ENCODE results near the gene RECK.

The RECK gene

DNA sequence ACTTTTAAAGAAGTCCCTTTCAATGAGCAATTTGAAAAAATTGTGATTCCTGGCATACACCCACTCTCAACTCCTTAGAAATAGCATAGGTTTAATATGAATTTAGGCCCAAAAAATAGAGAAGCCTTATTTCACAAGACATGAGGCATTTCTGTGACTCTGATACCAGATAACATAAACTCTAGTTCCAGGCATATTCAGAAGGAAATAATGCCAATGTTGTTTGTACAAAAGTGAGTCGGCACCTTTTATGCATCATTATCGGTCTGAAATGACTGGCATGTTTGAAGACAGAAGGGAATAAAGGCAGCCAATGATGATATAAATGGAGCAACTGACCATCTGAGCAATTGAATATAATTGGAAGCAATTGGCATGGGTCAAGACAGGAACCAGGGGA lies 19.4 kb upstream of the RECK start:
- Mint-ChIP-seq H3K27ac (no peak overlapping the region), H3K36me3 (ENCODE audit: low read depth) (no peaks in the 10 kb centered on the region), H3K4me3 (no peak overlapping the region), H3K9me3 (no peaks in the 10 kb centered on the region), H3K4me1 (no peaks in the 10 kb centered on the region), H3K27me3 (peaks cover 3% of the 10 kb centered on the region)
- no peak for DNase-seq
- ATAC-seq: no peak

DNA sequence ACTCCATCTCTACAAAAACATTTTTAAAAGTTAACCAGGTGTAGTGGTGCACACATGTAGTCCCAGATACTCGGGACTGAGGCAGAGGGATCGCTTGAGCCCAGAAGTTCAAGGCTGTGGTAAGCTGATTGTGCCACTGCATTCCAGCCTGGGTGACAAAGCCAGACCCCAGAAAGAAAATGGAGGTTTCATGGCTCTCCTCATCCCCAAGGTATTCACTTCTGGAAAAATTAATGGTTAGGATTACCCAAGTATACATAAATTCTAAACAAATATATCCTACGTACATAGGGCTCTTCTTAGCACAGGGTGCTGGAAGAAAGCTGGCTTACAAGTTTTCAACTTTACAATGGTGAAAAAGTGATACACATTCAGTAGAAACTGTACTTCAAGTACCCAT lies 18.6 kb upstream of the RECK start:
- Mint-ChIP-seq H3K4me1 (no peaks in the 10 kb centered on the region), H3K36me3 (ENCODE audit: low read depth) (no peaks in the 10 kb centered on the region), H3K9me3 (no peaks in the 10 kb centered on the region), H3K27ac (no peak overlapping the region), H3K27me3 (peaks cover 3% of the 10 kb centered on the region), H3K4me3 (no peak overlapping the region)
- DNase-seq (no peak), ATAC-seq (no peak)

DNA sequence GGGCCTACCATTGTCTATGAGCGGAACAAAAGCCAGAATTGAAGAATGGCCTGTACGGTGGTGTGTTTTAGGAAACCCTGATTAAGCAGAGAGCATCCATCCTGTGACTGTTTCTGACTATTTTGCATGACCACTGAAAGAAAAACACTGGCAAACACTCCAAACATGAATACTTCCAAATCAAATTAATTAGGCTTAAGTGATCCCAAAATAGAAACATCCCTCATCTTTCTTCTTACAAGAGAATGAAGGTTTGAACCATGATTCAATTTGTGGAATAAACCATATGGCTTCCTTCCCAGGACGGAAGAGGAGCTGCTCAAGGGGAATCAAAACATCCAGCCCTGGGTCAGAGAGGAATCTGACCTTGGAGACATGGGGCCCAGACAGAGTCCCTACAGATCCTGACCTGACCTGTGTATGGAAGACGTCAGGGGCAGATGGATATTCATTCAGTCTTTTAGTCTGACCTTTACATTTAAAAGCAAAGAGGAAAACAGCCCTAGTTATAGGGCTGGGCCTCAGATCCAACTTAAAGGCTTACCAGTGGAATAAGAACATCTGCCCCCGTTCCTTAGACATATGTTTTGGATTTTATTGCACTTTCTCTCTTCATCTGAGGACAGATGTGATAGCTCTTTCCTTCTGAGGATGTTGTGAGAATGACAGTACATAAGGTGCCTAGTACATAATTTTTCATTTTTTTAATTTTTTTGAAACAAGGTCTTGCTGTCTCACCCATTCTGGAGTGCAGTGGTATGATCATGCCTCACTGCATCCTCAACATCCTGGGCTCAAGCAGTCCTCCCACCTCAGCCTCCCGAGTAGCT lies 17.6 kb upstream of the RECK start:
- DNase-seq (no peak), ATAC-seq (no peak)
- Mint-ChIP-seq H3K36me3 (ENCODE audit: low read depth) (no peaks in the 10 kb centered on the region), H3K9me3 (no peaks in the 10 kb centered on the region), H3K4me1 (no peaks in the 10 kb centered on the region), H3K27ac (no peak overlapping the region), H3K4me3 (no peak overlapping the region), H3K27me3 (peaks cover 2% of the 10 kb centered on the region)

DNA sequence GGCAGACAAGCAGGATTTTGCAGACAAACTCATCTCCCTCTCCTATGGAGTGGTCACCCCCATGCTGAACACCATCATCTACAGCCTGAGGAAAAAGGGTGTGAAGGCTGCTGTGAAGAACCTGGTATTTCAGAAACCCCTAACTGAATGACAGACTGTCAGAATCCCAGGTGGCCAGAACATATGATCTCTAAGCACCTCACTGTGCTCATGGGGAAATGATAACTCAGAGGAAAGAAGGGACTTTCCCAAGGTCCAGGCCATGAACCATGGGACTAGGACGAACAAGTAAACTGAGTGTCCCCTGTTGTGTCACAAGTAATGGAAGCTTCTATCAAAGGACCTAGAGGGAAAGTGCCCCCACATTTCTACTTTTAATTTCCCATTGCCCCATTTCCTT lies 14.7 kb upstream of the RECK start:
- Mint-ChIP-seq H3K4me3 (no peak overlapping the region), H3K9me3 (no peaks in the 10 kb centered on the region), H3K27ac (no peak overlapping the region), H3K4me1 (no peaks in the 10 kb centered on the region), H3K36me3 (ENCODE audit: low read depth) (no peaks in the 10 kb centered on the region), H3K27me3 (peaks cover 2% of the 10 kb centered on the region)
- ATAC-seq: peak; percentile 43
- no peak for DNase-seq

DNA sequence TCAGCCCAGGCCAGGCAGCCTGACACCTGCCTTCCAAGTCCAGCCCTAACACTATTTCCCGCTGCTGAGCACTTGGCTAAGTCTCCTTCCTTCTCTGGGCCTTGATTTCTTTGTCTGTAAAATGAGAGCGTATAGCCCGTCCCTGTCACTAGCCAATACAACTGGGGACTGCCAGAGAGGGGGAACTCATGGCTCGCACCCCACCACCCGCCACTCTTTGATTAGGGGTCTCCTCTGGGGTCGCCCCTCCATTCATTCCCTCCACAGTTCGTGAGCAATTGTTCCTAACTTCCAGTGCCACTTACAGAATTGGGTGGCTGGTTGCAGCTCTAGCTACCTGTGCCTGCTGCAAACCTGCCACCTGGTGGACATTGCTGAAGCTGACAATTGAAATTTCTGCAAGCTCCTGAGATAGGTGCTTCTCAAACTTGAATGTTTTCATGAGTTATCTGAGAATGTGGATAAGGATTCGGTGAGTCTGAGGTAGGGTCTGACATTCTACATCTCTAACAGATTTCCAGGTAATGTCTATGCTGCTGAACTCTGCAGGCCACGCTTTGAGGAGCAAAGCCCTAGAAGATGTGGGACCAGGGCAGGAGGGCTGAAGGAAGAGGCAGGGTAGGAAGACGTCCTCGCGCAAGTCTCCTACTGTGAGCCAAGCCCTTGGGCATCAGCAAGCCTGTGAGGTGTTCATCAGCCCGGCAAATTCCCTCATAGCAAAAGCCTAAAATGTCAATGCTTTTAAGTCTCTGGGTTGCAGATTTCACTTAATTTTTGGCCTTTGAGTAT lies 13.3 kb upstream of the RECK start:
- Mint-ChIP-seq H3K27me3 (peaks cover 2% of the 10 kb centered on the region), H3K4me3 (no peak overlapping the region), H3K36me3 (ENCODE audit: low read depth) (no peaks in the 10 kb centered on the region), H3K9me3 (no peaks in the 10 kb centered on the region), H3K4me1 (no peaks in the 10 kb centered on the region), H3K27ac (no peak overlapping the region)
- ATAC-seq (peak; percentile 69), DNase-seq (peak; percentile 67)

- no peak overlapping the region for H3K27ac Mint-ChIP-seq
- no peaks in the 10 kb centered on the region for H3K27me3 Mint-ChIP-seq
- no peak overlapping the region for H3K4me3 Mint-ChIP-seq
- peaks cover 2% of the 10 kb centered on the region for H3K4me1 Mint-ChIP-seq
- H3K9me3 Mint-ChIP-seq: no peaks in the 10 kb centered on the region
- no peaks in the 10 kb centered on the region for H3K36me3 Mint-ChIP-seq (ENCODE audit: low read depth)
- no peak for DNase-seq
- ATAC-seq: no peak
These were observed 11.0 kb upstream of the RECK start for GRCh38 chr9:36025746-36026145.

DNA sequence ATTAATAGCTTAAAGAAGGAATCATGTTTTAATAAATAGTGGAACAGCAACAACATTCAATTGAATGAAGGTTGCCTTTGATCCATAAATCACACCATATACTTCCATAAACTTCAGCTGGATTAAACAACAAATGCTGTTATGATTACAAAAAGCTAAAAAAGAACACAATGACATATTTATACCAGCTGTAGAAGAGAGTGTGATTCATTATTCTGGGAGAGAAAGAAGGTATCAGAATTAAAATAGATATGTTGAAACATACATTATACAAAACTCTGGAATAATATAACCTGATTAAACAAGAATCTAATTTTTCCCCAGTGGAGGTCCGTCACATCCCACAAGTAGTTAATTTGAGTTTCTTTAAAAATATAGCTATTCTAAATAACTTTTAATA lies 7.5 kb upstream of the RECK start:
- H3K27me3 Mint-ChIP-seq: no peaks in the 10 kb centered on the region
- H3K36me3 Mint-ChIP-seq (ENCODE audit: low read depth): no peaks in the 10 kb centered on the region
- H3K9me3 Mint-ChIP-seq: no peaks in the 10 kb centered on the region
- H3K4me1 Mint-ChIP-seq: peaks cover 2% of the 10 kb centered on the region
- no peak overlapping the region for H3K4me3 Mint-ChIP-seq
- no peak for ATAC-seq
- no peak for DNase-seq
- H3K27ac Mint-ChIP-seq: no peak overlapping the region

GRCh38 chr9:36029765-36030528 lies 6.8 kb upstream of the RECK start:
- H3K36me3 Mint-ChIP-seq (ENCODE audit: low read depth): no peaks in the 10 kb centered on the region
- no peak overlapping the region for H3K4me3 Mint-ChIP-seq
- no peaks in the 10 kb centered on the region for H3K27me3 Mint-ChIP-seq
- no peak for ATAC-seq
- peaks cover 2% of the 10 kb centered on the region for H3K4me1 Mint-ChIP-seq
- no peak overlapping the region for H3K27ac Mint-ChIP-seq
- no peaks in the 10 kb centered on the region for H3K9me3 Mint-ChIP-seq
- no peak for DNase-seq

GRCh38 chr9:36030871-36031270 lies 5.8 kb upstream of the RECK start:
- no peak overlapping the region for H3K27ac Mint-ChIP-seq
- H3K4me3 Mint-ChIP-seq: no peak overlapping the region
- H3K36me3 Mint-ChIP-seq (ENCODE audit: low read depth): no peaks in the 10 kb centered on the region
- H3K4me1 Mint-ChIP-seq: peaks cover 2% of the 10 kb centered on the region
- no peaks in the 10 kb centered on the region for H3K9me3 Mint-ChIP-seq
- H3K27me3 Mint-ChIP-seq: no peaks in the 10 kb centered on the region
- ATAC-seq (no peak), DNase-seq (no peak)

DNA sequence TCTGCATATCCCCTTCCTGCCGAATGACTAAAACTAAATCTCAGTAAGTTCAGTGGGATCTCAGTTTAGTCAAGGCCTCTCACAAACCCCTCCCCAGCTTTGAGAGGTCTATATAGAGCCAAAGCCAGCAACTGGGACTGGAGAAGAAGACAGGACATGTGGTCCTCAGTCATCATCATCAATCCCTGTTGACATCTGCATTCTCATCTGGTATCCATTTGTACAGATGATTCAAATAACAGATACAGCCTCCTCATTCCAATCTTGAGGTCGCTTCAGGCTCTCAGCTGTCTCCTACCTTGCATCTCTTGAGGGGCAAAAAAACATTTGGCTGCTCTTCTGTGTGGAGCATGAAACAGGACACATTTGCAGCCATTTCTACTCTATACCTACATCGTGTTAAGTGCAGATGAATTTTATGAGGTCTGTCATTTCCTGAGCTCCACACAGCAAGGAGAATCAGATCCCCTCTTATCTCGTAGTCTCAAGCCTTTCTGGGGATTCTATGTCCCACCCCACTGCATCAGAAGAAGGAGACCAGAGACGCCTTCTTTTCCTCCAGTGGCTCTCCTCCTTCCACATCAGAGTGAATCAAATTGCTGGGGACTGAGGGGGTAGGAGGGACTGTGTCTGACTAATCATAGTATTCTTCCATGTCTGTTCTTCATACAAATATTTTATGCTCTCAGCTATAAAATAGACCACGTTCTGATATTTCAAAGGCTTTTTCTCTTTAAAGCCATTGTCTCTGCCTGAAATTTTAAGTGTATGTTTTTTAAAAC lies 4.7 kb upstream of the RECK start:
- Mint-ChIP-seq H3K4me3 (no peak overlapping the region), H3K27me3 (no peaks in the 10 kb centered on the region), H3K4me1 (peaks cover 5% of the 10 kb centered on the region), H3K9me3 (no peaks in the 10 kb centered on the region), H3K36me3 (ENCODE audit: low read depth) (no peaks in the 10 kb centered on the region), H3K27ac (no peak overlapping the region)
- no peak for ATAC-seq
- DNase-seq: no peak

- H3K36me3 Mint-ChIP-seq (ENCODE audit: low read depth): no peaks in the 10 kb centered on the region
- H3K27me3 Mint-ChIP-seq: no peaks in the 10 kb centered on the region
- peaks cover 20% of the 10 kb centered on the region for H3K4me1 Mint-ChIP-seq
- H3K9me3 Mint-ChIP-seq: no peaks in the 10 kb centered on the region
- ATAC-seq (no peak), DNase-seq (no peak)
- H3K4me3 Mint-ChIP-seq: no peak overlapping the region
- H3K27ac Mint-ChIP-seq: no peak overlapping the region
These were observed 2.9 kb upstream of the RECK start for GRCh38 chr9:36033788-36034187.

- Mint-ChIP-seq H3K36me3 (ENCODE audit: low read depth) (no peaks in the 10 kb centered on the region), H3K27ac (no peak overlapping the region), H3K4me3 (no peak overlapping the region), H3K4me1 (peaks cover 22% of the 10 kb centered on the region), H3K9me3 (no peaks in the 10 kb centered on the region), H3K27me3 (no peaks in the 10 kb centered on the region)
- ATAC-seq (no peak), DNase-seq (no peak)
These were observed 2.5 kb upstream of the RECK start for GRCh38 chr9:36034234-36034633.

- Mint-ChIP-seq H3K9me3 (no peaks in the 10 kb centered on the region), H3K36me3 (ENCODE audit: low read depth) (no peaks in the 10 kb centered on the region)
These were observed 1.7 kb upstream of the RECK start for GRCh38 chr9:36035006-36035405.

GRCh38 chr9:36036253-36036779 lies 397 bp upstream of the RECK start:
- peak overlapping the region; percentile 84 for H3K4me3 Mint-ChIP-seq
- no peak overlapping the region for H3K27ac Mint-ChIP-seq

More at GRCh38 chr9:36035006-36035405, 1.7 kb upstream of the RECK start:
- no peaks in the 10 kb centered on the region for H3K27me3 Mint-ChIP-seq
- peaks cover 29% of the 10 kb centered on the region for H3K4me1 Mint-ChIP-seq
- H3K4me3 Mint-ChIP-seq: no peak overlapping the region
- DNase-seq: no peak
- no peak overlapping the region for H3K27ac Mint-ChIP-seq
- ATAC-seq: no peak

More at GRCh38 chr9:36036253-36036779, 397 bp upstream of the RECK start:
- Mint-ChIP-seq H3K27me3 (no peaks in the 10 kb centered on the region), H3K36me3 (ENCODE audit: low read depth) (no peaks in the 10 kb centered on the region), H3K9me3 (no peaks in the 10 kb centered on the region), H3K4me1 (peaks cover 39% of the 10 kb centered on the region)
- DNase-seq (no peak), ATAC-seq (no peak)
